K562 (cell line): ENCODE measurements around the gene ZNF613. TPM values are rescaled to one million over a fixed set of nuclear protein-coding genes. Genes with fewer than 3 reads are reported as not detected.

ENCODE experiments used
- BRD4 ChIP-seq: fragments of 200-600 bp; sonication (generic); IDR thresholded peaks from 2 replicates; pipeline ENCODE4 v1.6.1; 2017; ENCODE audit warnings: inconsistent platforms
- E2F8 ChIP-seq: fragments of 450-650 bp; IDR thresholded peaks from 2 replicates; pipeline ENCODE4 v1.7.1; 2018; ENCODE audit warnings: mild to moderate bottlenecking, low read depth; ENCODE audit not compliant: partially characterized antibody
- ESRRB ChIP-seq: fragments of 250-450 bp; sonication (Bioruptor Pico); IDR thresholded peaks from 2 replicates; pipeline ENCODE4 v1.5.0; 2020; ENCODE audit warnings: mild to moderate bottlenecking, moderate library complexity, borderline replicate concordance
- FOSL1 ChIP-seq: fragments of 200-800 bp; sonication (Bioruptor generic); conservative IDR thresholded peaks from 2 replicates; pipeline ENCODE4 v1.6.1; 2016; ENCODE audit warnings: missing genetic modification characterization, missing compliant biosample characterization
- GMEB1 ChIP-seq: fragments of 250-450 bp; sonication (Bioruptor Pico); IDR thresholded peaks from 2 replicates; pipeline ENCODE4 v1.4.0; 2020; ENCODE audit warnings: mild to moderate bottlenecking
- KDM1A ChIP-seq, 2 experiments: fragments of 450-650 bp; IDR thresholded peaks; 2 replicates each; pipeline ENCODE4 v1.6.1; 2016; ENCODE audit warnings: mild to moderate bottlenecking in 2 of 2
- NR2C1 ChIP-seq, 2 experiments: fragments of 450-650 bp; IDR thresholded peaks; 2 replicates each; pipeline ENCODE4 v1.6.1; 2017; ENCODE audit warnings: mild to moderate bottlenecking in 2 of 2, antibody characterized with exemption in 1 of 2, inconsistent platforms in 1 of 2, missing compliant biosample characterization in 1 of 2, missing genetic modification characterization in 1 of 2
- POLR2AphosphoS5 ChIP-seq: IDR thresholded peaks from 2 replicates; pipeline ENCODE4 v1.6.1; 2011; ENCODE audit warnings: mild to moderate bottlenecking, low read depth, low read length, moderate library complexity; ENCODE audit not compliant: control insufficient read depth, insufficient read depth
- POLR2G ChIP-seq: fragments of 200-400 bp; formaldehyde crosslinking; IDR thresholded peaks from 2 replicates; pipeline ENCODE4 v1.6.1; 2017; ENCODE audit warnings: low read depth, mild to moderate bottlenecking, antibody characterized with exemption, low read length, moderate library complexity
- ZBED1 ChIP-seq: IDR thresholded peaks from 2 replicates; pipeline ENCODE4 v1.6.1; 2014
- ZBTB17 ChIP-seq: fragments of 450-650 bp; formaldehyde crosslinking; IDR thresholded peaks from 2 replicates; pipeline ENCODE4 v1.4.0; 2020; ENCODE audit warnings: mild to moderate bottlenecking
- ZC3H4 ChIP-seq: sonication (generic); formaldehyde crosslinking; IDR thresholded peaks from 2 replicates; pipeline ENCODE4 v1.9.0; 2021; ENCODE audit warnings: missing genetic modification reagents, borderline replicate concordance
- ZNF3 ChIP-seq: fragments of 250-450 bp; sonication (Bioruptor Pico); IDR thresholded peaks from 2 replicates; pipeline ENCODE4 v1.5.0; 2021; ENCODE audit warnings: mild to moderate bottlenecking, moderate library complexity
- polyA plus RNA-seq, 8 experiments: library from polyadenylated mRNA; depleted of rRNA in 4 of 8; stranded (reverse) in 5 of 8; unstranded in 3 of 8; fragments of >200 nt; fragmentation: Nextera tagmentation in 2 of 8; fragmentation: Illumina TruSeq in 1 of 8; extraction: Ambion mirVana in 2 of 8; extraction: Trizol in 1 of 8; gene quantifications; 2 replicates each; pipeline versions ENCODE4 v1.2.1 to v1.2.3, GENCODE V29; 2011 to 2014; ENCODE audit warnings: inconsistent platforms in 1 of 8, missing spikeins in 1 of 8
- total RNA-seq, 7 experiments: library from RNA; depleted of rRNA in 6 of 7; stranded (reverse); fragments of >200 nt in 6 of 7; fragmentation: Illumina TruSeq in 2 of 7; extraction: Trizol in 2 of 7; gene quantifications; 2 replicates each; pipeline versions ENCODE4 v1.2.1 to v1.2.3, GENCODE V29; 2011 to 2021; ENCODE audit warnings: low replicate concordance in 1 of 7
- TF ChIP-seq, protein P1 (sequence below): fragments of 450-650 bp; IDR thresholded peaks from 2 replicates; pipeline ENCODE4 v1.6.1; 2016; ENCODE audit warnings: mild to moderate bottlenecking
- TF ChIP-seq, protein P2 (sequence below): sonication (generic); formaldehyde crosslinking; IDR thresholded peaks from 2 replicates; pipeline ENCODE4 v1.8.1; 2023; ENCODE audit warnings: mild to moderate bottlenecking, missing genetic modification reagents
- TF ChIP-seq, protein P3 (sequence below): sonication (generic); formaldehyde crosslinking; IDR thresholded peaks from 2 replicates; pipeline ENCODE4 v1.8.0; 2022; ENCODE audit warnings: mild to moderate bottlenecking, low read depth, missing genetic modification reagents

The ZNF613 gene
- total and polyA plus RNA-seq, 9 of the 15 experiments (the other 6 are each of a cell fraction or from before 2014, with no cell fraction given): 2.1 to 4.5 (median 2.7) TPM

DNA sequence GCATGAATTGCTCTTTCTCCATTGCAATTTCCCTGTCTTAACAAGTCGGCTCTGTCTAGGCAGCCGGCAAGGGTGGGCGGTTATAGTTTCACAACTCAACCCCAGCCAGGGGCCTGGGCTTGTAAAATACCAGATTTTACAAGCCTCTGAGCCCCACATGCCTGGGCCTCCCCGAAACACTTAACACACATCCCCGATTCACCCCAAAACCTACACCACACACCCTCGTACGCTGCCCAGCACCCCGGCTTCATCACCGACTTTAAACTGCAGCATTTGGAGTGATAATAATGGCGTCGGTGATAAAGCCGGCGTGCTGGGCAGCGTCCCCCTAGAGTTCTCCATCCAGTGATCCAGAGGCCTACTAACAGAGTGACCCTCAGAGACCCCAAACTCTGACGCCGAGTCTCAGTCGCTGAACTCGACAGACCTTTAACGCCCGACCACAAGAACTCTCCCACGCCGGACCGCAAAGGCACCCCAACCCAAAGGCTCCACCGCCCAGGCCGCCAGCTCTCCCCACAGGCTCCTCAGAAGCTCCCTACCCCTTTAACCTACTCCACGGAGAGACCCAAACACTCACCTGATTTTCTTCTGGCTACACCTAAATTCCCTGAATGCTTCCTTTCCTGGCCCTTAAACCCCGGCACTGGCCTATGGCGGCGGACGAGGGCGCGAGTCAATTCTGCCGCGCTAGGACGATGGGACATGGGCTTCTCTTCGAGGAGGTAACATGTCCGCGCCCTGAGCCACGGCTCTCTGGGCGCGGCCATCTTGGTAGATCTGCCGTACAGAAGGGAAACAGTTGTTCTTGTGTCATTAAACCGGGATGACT lies 22.7 kb upstream of the ZNF613 start, which contains the start of gene ZNF649 (continued):
- TF ChIP-seq NR2C1 (IDR thresholded peaks at IDR 0.05) (peak; percentile 89), NR2C1 (tag; IDR thresholded peaks at IDR 0.05) (peak; percentile 79), GMEB1 (peak; percentile 42; the same call in 1 of the 2 replicates), KDM1A (IDR thresholded peaks at IDR 0.05) (no peak), ZNF3 (CRISPR knock-in tag) (no peak), E2F8 (peak; percentile 19), ESRRB (CRISPR knock-in tag) (no peak), BRD4 (no peak), FOSL1 (peak; percentile 66), ZBTB17 (CRISPR knock-in tag) (no peak), POLR2AphosphoS5 (peak; percentile 87), ZC3H4 (CRISPR knock-in tag) (no peak), POLR2G (peak; percentile 87), ZBED1 (no peak)
- TF ChIP-seq, protein P1, sequence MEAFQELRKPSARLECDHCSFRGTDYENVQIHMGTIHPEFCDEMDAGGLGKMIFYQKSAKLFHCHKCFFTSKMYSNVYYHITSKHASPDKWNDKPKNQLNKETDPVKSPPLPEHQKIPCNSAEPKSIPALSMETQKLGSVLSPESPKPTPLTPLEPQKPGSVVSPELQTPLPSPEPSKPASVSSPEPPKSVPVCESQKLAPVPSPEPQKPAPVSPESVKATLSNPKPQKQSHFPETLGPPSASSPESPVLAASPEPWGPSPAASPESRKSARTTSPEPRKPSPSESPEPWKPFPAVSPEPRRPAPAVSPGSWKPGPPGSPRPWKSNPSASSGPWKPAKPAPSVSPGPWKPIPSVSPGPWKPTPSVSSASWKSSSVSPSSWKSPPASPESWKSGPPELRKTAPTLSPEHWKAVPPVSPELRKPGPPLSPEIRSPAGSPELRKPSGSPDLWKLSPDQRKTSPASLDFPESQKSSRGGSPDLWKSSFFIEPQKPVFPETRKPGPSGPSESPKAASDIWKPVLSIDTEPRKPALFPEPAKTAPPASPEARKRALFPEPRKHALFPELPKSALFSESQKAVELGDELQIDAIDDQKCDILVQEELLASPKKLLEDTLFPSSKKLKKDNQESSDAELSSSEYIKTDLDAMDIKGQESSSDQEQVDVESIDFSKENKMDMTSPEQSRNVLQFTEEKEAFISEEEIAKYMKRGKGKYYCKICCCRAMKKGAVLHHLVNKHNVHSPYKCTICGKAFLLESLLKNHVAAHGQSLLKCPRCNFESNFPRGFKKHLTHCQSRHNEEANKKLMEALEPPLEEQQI: 0 out of 2 replicates have a peak, but pooled peaks have one; percentile 37
- TF ChIP-seq, protein P2, sequence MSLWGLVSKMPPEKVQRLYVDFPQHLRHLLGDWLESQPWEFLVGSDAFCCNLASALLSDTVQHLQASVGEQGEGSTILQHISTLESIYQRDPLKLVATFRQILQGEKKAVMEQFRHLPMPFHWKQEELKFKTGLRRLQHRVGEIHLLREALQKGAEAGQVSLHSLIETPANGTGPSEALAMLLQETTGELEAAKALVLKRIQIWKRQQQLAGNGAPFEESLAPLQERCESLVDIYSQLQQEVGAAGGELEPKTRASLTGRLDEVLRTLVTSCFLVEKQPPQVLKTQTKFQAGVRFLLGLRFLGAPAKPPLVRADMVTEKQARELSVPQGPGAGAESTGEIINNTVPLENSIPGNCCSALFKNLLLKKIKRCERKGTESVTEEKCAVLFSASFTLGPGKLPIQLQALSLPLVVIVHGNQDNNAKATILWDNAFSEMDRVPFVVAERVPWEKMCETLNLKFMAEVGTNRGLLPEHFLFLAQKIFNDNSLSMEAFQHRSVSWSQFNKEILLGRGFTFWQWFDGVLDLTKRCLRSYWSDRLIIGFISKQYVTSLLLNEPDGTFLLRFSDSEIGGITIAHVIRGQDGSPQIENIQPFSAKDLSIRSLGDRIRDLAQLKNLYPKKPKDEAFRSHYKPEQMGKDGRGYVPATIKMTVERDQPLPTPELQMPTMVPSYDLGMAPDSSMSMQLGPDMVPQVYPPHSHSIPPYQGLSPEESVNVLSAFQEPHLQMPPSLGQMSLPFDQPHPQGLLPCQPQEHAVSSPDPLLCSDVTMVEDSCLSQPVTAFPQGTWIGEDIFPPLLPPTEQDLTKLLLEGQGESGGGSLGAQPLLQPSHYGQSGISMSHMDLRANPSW (CRISPR knock-in tag): no peak
- TF ChIP-seq, protein P3, sequence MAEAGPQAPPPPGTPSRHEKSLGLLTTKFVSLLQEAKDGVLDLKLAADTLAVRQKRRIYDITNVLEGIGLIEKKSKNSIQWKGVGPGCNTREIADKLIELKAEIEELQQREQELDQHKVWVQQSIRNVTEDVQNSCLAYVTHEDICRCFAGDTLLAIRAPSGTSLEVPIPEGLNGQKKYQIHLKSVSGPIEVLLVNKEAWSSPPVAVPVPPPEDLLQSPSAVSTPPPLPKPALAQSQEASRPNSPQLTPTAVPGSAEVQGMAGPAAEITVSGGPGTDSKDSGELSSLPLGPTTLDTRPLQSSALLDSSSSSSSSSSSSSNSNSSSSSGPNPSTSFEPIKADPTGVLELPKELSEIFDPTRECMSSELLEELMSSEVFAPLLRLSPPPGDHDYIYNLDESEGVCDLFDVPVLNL (CRISPR knock-in tag): 0 out of 2 replicates have a peak, but pooled peaks have one; percentile 34
